Embryonic facial prominence (tissue), 1 donor: ENCODE results near the gene LAMB3.

Experiments used
- DNase-seq: peaks from one replicate; pipeline ENCODE4 v3.0.0-alpha.2; 2016; ENCODE audit errors: extremely low spot score

LAMB3 gene

GRCh38 chr1:209633335-209633997 is 18.8 kb downstream of the LAMB3 start:
- DNase-seq, result no peak

GRCh38 chr1:209630383-209631225 is 21.6 kb downstream of the LAMB3 start:
- DNase-seq, result no peak

DNA sequence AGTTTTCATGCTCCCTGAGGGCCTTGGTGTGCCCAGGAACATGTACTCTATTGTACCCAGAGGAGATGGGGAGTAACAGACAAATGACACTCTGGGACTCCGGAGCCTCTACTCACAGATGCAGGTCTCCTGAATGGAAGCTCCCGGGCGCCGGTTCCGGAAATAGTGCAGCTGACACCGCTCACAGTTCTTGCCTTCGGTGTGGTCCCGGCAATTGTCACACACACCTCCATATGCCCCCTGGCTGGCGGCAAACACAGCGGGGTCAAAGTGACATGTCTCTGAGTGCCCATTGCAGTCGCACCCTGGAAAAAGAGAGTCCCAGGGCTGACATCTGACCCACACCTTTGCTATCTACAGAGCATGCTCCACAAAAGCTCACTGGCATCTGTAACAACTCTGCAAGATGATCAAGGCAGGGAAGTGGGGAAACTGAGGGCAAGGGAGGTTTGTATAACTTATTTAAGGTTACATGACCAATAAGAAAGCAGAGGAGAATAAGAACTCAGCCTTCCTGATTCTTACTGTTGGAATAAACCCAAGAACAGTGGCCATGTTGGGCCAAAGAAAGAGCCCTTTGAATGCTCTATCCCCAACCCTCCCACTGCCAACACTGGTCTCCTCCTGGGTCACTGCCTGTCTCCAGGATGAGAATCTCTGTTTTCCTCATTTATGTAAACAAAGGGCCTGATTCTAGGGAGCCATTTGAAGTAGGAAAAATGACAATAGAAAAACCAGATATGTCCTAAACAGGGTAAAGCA is 22.4 kb downstream of the LAMB3 start:
- DNase-seq, result no peak

DNA sequence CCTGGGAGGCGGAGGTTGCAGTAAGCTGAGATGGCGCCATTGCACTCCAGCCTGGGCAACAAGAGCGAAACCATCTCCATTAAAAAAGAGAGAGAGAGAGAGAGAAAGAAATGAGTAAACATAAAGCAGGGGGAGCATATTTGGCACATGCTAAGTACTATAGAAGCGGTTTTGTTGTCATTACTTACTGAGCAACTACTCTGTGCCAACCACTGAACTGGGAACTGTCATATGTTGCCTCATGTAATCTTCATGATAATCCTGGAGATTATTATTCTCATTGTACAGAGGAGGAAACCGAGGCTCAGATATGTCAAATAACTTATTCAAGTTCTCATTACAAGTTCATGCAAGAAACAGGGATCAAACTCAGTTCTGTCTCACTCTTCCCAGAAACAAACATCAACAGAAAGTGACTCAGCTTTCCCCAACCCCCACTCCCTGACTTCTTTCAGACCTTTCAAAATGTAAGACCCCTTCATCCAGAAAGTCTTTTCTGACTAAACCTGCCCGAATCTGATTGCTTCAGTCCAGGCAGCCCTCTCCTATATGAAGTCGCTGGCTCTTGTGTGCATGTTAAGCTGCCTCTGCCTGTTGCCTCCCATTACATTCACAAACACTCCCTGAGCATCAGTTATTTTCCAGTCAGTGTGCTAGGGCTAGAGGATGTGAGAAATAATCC is 23.5 kb downstream of the LAMB3 start:
- no peak for DNase-seq

DNA sequence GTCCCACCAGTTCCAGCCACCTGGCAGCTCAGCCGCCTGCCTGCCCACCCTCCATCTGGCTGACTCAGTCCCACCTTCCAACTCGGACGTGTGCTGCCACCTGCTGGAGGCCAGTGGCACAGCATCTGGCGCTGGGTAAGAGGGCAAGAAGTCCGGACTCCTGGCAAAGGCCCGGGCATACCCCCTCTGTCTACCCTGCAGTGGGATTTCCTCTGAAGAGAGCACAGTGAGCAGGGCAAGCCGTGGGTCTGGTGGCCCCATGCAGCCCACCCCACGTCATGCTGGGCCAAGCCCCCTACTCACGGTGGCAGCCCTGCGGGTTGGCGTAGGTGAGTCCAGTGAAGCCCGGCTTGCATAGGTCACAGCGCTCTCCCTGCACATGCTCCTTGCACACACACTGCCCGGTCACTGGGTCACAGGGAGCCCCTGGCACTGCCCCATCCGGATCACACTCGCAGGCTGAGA is 24.5 kb downstream of the LAMB3 start:
- DNase-seq, result peak; percentile 55

GRCh38 chr1:209627027-209627731 is 25.0 kb downstream of the LAMB3 start:
- DNase-seq, result no peak

DNA sequence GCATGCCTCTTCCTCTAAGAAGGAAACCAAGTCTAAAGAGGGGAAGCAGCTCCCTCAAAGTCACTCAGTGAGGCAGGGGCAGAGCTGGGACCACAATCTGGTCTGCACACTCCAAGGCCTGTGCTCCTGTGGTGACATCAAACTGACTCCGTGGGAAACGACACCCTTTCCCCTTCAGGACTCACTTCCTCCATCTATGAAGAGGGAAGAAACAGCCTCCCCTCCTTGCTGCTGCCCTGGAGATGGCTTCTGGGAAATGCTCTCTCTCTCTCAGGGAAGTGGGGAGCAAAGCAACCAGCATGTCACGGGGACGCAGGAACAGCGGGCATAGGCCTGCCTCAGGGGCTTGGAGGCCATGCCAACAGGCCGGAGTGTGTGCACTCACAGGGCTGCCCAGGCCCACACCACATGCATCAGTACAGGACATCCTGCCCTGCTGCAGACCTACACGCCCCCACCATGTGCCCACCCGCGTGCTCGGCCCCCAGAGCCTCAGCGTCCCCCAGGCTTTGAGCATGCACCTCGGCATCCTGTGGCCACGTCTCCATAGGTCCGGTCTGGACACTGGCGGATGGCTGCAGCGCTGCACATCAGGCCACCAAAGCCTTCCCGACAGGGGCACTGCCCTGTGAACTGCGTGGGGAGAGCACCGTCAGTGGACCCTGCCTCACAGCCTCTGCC is 25.7 kb downstream of the LAMB3 start:
- no peak for DNase-seq

- no peak for DNase-seq
These were observed 26.4 kb downstream of the LAMB3 start for GRCh38 chr1:209625791-209626285.

DNA sequence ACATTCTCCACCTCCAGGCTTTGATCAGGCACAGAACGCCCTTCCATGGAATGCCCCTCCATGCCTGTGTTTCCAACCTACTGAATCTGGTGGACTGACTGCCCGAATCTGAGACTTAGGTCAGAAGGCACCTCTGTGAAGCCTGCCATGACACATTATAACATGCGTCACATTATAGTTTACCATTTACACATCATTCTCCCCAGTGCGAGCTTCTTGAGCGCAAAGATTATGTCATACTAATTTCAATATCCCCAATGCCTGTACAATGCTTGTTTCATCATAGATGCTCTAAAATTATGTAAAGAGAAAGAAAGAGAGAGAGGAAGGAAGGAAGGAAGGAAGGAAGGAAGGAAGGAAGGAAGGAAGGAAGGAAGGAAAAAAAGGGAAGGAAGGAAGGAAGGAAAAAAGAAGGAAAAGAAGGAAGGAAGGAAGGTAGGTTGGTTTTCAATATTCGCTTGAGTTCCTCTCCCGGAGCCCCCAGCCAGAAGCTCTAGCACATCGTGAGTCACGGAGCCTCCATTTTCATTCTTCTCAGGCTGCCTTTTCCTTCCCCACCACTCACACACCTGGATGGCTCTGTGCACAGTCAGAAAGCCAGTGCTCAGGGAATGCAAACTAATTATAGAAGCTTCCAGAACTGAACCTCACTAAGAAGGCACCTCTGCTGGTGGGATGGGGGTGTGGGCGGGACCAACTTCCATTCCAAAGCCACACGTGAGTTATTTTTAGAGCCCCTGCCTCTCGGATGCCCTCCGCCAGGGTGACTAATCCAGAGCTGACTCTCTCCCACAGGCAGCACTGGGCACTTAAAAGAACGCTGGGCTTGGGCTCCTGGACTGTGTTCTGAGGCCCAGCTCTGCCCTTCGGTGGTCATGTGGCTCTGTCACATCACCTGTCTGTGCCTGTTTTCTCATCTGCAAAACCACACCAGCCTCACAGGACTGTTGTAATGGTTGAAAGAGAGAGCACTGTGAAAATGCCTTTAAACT is 27.4 kb downstream of the LAMB3 start:
- DNase-seq, result no peak

DNA sequence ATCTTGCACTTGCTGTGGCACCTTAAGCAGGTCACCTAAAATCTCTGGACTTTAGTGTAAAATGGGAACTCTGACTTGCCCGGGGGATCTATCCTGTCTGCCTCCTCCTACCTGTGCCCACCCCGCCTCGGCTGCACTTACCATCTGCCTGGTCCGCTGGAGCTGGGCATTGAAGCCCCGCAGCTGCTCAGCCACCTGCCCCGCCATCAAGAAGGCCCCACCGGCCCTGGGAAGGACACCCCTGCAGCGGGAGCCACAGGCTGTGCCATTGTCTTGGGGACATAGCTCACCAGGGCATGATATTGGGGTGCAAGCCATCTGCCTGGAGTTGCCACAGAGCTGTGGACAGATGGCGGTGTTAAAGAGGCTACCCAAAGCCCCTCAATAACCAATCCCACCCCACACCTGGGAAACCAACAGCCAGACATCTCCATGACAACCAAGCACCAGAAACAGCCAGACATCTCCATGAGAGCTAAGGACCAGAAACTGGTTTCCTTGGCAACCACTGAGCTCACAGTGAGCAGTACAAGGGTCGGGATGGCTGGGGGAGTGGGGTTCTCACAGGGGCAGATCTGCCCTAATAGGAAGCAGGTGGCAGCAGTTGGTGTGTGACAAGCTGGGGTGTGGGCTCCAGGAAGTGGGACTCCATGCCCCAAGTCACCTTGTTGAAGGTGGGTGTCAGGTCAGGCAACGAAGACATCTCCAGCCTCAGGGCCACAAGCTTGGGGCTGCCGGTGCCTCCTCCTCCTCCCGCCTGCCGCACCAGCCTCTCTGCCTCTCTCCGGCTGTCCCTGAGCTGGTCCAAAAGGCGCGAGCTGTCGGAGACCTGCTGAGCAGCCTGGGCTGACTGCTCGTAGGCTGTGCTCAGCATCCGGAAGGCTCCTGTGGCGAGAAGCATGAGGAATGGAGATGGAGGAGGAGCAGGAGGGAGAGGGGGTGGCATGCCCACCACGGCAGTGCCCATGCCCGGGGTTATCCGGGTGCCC is 29.1 kb downstream of the LAMB3 start:
- no peak for DNase-seq

DNA sequence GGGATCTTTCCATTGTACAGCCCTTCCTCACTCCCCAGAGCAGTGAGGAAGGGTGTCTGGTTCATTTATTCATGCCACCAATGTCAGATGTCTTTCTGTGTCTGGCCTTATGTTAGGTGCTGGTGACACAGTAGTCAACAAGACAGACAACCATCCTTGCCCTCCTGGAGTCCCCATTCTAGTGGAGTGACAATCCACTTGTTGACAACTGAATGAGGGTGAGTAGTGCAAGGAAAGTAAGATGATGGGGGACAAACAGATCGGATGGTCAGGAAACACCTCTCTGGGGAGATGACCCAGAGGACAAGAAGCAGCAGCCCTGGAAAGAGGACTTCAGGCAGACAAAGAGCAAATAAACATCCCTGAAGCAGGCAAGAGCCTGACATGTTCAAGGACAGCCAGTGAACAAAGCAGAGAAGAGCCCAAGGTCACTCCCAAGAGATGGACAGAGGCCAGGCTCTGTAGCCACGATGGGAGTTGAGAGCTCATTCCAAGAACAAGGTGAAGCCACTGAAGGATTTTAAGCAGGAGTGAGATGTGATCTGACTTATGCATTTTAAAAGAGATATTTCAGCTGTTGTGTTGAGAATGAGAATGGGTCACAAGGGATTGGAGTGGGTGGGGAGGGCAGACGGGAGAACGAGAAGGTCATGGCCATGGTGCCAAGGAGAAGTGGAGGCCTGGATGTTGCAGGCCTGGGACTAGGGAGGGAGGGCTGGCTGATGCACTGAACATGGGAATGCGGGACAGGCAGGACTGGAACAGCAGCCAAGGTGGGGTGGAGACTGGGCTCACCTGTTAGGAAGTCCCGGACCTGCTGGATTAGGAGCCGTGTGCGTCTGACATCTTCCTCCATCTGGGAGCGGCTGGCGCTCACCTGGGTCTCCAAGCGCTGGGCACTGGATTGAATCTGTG is 30.2 kb downstream of the LAMB3 start:
- no peak for DNase-seq

DNA sequence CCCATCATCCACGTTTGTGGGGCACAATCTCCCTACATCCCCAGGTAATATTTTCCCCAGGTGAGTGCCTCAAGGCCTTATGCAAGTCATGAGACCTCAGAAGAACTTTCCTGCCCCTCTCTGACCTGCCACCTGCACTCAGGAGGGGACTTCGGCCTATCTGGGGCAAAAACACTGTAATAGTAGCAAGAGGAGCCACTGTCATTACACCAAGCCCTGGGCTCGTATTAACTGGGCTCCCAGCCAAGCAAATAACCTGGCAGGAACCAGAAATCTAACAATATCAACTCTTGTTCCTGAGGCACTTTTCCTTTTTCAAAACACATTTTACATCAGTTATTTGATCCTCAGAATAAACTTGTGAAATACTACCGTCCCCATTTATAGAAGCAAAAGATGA is 30.9 kb downstream of the LAMB3 start:
- no peak for DNase-seq

DNA sequence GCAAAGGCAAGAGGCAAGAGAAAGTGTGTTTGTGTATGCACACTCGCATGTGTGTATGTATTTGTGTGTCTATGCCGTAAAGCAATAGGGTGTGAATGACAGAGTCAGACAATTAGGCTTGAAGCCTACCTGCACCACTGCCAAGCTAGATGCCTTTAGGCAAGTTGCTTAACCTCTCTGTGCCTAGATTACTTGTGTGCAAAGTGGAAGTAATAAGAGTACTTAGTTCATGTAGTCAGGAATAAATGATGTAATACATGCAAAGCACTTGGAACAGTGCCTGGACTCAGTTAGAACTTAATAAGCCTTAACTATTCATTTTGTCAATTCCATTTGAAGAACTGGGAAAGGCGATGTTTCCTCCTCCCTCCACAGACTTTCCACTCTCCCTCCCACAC is 31.7 kb downstream of the LAMB3 start:
- DNase-seq, result no peak

GRCh38 chr1:209619696-209620486 is 32.3 kb downstream of the LAMB3 start:
- DNase-seq, result no peak

GRCh38 chr1:209618756-209619420 is 33.3 kb downstream of the LAMB3 start:
- no peak for DNase-seq

GRCh38 chr1:209618291-209618690 is 33.9 kb downstream of the LAMB3 start:
- DNase-seq, result no peak
